RPMI7951 (cell line): ENCODE data around the gene NUPR2. TPM values are rescaled to one million over a fixed set of nuclear protein-coding genes. Genes with fewer than 3 reads are reported as not detected.
"Not testable (repeated sequence)": the region's sequence is repeated elsewhere in the genome, so short reads cannot be mapped to it uniquely, and the experiment has no call there.

ENCODE experiments used
- DNase-seq: peaks from one replicate; pipeline ENCODE4 v3.0.0-alpha.2; 2012; ENCODE audit warnings: low read depth
- total RNA-seq: library from RNA; depleted of rRNA; stranded (reverse); fragments of >200 nt; shearing (Covaris generic); gene quantifications from 2 replicates; pipeline ENCODE4 v1.2.3, GENCODE V29; 2014; rRNA removed

Gene NUPR2, protein sequence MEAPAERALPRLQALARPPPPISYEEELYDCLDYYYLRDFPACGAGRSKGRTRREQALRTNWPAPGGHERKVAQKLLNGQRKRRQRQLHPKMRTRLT
- total RNA-seq = not detected in 2 replicates

DNA sequence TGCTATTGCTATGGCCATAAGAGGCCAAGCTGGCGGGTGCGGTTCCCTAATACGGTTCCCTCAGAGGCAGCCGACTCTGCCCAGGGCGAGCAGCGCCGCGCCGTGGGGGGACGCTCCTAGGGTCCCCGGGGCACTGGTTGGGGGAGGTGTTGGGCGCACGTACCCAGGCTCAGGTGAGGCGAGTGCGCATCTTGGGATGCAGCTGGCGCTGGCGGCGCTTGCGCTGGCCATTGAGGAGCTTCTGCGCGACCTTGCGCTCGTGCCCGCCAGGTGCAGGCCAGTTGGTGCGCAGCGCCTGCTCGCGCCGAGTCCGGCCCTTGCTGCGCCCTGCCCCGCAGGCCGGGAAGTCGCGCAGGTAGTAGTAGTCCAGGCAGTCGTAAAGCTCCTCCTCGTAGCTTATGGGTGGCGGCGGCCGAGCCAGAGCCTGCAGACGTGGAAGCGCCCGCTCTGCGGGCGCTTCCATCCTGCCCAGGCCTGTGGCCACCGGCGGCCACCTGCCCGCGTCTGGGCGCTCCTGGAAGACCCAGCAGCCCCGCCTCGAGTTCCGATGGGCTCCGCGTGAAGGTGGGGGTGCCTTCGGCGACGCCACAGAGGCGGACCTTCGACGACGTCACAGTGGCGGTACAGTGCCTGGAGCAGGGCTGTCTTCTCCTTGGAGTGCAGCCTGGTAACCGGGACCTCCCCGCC lies at the start of gene NUPR2:
TSS of gene NUPR2 (minus strand) at position 566 of the 687 bp plus-strand sequence. CDS start at position 463, 103 bp downstream.
- no peak for DNase-seq

DNA sequence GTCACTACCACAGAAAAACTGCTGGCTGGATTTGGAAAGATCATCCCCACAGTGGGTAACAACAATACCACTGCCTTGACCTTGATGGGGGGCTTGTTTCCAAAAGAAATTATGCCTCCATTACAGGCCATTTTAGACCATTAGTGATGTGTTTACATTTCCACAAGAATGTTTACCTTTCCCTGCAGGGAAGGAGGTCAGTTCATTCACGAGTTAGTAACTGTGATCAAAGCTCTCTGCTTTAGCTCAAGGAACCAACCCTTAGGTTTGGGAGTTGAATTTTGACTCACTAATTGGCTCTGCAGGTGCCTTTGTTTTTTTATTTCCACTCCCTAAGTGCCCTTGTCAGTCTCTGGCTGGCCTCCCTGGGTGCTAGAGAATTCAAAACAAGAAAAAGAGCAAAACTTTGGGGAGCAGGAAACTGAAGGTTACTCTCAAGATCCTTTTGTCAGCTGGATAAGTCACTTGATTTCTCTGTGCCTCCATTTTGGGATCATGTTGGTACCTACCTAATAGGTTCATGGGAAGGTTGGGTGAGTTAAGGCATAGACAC lies 41.1 kb upstream of the NUPR2 start:
- no peak for DNase-seq

DNA sequence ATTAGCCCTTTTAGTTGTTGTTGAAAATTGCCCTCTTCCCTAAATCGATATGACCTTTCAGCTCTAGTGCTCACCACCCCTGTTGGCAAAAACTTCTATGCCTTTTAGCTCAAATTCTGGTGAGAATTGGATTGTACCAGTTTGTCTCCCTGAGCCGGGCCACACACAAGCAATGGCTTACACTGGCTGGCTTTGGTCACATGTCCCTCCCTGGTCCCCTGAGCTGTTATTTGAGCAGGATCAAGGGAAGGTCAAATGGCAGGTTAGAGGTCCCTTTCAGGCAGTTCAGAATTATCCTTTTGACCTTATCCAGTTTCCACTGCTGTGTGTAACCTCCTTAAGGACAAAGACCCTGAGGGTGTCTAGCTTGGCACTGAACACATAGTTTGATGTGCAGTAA lies 14.8 kb upstream of the NUPR2 start:
- not testable (repeated sequence) for DNase-seq

DNA sequence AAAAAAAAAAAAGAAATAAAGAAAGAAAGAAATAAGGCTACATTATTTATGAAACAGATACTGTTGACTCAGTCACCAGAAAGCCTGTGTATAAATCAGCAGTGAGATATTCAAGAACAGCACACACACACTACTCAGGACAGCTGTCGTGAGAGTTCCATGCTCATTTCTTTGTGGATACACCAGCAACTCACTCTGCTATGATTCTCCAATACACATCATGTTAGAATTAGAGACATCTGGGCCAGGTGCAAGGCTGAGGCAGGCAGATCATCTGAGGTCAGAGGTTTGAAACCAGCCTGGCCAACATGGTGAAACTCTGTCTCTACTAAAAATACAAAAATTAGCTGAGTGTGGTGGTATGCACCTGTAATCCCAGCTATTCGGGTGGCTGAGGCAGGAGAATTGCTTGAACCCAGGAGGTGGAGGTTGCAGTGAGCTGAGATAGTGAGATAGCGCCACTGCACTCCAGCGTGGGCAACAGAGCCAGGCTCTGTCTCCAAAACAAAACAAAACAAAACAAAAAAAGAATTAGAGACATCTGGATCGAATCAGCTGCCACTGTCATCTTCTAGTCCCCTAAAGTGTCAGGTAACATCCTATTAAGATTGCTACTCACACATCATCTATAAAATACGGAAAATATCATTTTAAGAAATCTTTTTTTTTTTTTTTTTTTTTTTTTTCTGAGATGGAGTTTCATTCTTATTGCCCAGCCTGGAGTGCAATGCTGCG lies 11.2 kb upstream of the NUPR2 start:
- no peak for DNase-seq

DNA sequence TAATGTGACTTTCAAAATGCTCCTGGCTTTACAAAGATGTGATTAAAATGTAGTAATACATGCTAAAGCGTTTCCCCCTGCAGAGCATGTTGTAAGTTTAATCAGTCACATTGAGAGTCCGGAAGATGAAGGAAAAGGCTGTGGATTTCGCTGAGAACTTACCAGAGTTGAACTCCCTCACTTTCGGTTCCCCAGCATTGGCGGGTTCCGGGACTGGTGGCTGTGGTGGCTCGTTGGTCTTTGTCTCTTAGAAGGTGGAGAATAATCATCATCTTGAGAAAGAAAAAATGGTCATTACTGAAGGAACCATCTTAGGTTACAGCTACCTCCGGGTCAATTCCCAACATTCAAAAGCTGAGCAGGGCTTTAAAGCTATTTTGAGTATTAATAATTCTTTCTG lies 9.6 kb upstream of the NUPR2 start:
- DNase-seq = no peak

DNA sequence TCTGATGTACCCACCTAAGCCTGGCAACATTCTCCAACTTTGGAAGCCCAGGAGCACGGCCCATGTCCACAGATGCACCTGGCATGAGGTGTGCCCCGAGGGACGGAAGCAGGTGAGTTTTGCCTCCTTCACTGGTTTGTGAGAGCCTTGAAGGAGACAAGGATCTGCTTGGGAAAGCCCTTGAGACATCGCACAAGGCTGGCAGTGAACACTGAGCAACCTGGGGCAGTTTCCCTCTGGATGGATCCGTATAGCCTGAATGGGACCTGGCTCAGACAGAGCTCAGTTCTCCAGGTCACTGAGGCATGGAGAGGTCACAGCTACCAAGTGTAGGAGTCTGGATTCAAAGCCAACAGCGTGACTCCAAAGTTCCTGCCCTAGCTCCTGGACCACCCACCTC lies 8.8 kb upstream of the NUPR2 start:
- DNase-seq = no peak

DNA sequence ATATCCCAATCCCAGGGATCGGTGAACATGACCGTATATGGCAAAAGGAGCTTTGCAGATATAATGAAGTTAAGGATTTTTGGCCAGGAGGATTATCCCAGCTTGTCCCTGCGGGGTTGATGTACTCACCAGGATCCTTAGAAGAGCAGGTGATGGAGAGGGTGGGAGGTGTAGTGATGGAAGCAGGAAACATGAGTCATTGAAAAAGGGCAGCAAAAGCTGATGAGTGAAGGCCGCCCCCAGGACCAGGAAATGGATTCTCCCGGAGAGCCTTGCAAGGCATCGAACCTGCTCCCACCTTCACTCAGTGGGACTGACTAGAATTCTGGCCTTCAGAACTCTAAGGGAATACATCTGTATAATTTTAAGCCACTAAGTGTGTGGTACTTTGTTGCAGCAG lies 5.2 kb upstream of the NUPR2 start:
- no peak for DNase-seq

DNA sequence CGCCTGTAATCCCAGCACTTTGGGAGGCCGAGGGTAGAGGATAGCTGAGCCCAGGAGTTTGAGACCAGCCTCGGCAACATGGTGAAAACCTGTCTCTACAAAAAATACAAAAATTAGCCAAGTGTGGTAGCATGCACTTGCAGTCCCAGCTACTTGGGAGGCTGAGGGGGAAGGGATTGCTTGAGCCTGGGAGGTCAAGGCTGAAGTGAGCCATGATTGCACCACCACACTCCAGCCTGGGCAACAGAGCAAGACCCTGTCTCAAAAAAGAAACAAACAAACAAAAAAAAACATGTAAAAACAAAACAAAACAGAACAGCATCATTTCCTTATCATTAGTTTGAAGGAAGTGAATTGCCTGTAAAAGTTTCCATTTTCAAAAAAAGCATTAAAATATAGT lies 4.0 kb downstream of the NUPR2 start:
- DNase-seq = not testable (repeated sequence)

DNA sequence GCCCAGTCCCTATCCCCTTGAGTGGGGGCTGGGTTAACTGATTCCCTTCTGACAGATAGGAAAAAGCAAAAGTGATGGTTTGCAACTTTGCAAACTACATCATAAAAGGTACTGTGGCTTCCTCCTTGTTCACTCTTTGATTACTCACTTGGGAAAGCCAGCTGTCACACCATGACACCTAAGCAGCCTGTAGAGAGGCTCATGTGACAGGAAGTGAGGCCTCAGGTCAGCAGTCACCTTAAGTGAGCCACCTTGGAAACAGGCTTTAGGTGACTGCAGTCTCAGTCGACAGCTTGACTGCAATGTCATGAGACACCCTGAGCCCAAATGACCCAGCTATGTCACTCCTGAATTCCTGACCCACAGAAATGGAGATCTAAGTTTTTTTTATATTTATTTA lies 5.6 kb downstream of the NUPR2 start:
- no peak for DNase-seq

DNA sequence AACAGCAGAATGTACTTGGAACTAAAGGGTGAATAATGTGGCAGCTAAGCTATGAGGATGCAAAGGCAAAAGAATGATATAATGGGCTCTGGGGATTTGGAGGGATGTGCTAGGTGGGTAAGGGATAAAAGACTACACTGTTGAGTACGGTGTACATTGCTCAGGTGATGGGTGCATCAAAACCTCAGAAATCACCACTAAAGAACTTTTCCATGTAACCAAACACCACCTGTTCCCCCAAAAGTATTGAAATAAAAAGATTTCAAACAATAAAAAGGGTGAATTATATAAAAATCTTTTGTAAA lies 8.3 kb downstream of the NUPR2 start:
- no peak for DNase-seq

DNA sequence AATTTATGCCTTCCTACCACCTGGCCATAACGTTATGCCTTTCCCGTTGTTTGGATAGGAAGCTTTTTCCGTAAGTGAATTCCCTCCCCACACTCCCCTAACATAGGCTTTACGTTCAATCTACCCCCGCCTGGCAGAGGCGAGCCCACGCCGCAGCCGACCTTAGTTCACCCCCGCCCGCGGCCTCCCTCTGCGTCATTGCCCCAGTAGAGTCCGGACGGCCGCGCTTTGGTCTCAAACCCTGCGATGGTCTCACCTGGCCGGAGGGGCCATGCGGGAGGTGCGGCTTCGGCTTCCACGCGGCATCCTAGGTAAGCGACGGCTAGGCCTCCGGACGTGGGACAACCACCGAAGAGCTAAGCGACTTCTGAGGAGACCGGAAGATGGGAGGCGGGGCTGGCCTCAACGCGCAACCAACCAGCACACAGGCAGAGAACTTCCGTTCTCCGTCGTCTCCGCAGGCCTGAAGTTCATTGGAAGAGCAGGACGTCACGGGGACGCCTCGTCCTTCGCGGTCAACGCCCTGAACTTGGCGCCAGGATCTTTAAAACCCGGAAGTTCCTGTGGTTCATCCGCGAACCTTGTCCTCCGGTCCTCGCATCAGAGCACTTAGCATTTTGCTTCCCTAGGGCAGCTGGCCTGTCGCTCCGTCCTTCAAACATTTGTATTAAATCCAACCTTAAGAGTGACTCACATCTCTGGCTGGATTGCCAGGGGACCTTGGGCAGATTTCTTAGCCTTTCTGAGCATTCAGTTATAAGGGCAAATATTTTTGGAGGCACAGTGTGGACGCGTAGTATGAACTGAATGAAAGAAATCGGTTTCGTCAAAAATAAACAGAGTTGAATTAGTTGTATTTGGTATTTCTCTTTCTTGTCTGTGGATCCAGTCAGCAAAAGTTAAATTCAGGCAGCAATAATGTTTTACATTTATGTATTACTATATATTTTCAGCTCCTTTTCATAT lies 9.8 kb downstream of the NUPR2 start, which contains the start of gene CHCHD2:
TSS of gene CHCHD2 (minus strand) at position 369 of the 966 bp plus-strand sequence. CDS start at position 306, 63 bp downstream.
- DNase-seq = peak; percentile 100

DNA sequence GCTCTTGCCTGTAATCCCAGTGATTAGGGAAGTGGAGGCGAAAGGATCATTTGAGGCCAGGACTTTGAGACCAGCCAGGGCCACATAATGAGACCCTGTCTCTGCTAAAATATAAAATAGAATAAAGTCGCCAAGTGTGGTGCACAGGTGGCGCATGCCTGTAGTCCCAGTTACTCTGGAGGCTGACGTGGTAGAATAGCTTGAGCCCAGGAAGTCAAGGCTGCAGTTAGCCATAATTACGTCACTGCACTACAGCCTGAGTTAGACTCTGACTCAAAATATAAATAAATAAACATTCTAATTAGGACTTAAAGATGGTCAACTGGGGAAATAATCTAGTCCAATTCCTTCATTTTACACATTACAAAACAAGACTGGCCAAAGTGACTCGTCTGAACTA lies 10.7 kb downstream of the NUPR2 start:
- peak; percentile 75 for DNase-seq

DNA sequence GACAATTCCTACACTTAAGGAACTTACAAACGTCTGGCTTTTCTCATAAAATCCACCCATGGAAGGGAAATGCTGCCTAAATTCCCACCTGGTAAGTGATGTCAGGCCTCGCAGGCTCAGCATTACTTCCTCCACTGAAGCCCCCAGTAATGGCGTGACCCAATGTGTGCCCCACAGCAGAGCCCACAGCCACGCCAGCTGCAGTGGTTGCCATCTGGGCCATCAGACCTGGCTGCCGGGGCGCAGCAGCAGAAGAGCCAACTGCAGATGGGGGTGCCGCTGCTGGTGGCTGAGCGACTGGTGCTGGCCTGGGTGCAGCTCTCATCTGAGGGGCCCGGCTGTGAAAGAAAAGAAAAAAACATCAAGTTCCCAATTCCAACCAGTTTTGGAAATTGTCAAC lies 12.1 kb downstream of the NUPR2 start:
- not testable (repeated sequence) for DNase-seq

DNA sequence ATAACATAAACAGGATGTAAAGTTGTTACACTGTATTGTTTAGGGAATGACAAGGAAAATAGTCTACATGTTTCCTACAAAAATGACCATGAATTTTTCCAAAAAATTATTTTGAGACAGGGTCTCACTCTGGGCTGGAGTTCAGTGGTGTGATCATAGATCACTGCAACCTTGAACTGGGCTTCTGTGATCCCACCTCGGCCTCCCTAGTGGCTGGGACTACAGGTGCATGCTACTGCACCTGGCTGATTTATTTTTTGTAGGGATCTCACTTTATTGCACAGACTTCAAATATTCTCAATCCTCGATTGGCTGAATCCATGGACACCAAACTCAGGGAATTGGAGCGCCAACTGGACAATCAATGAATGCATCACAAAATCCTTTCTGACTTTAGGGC lies 16.6 kb downstream of the NUPR2 start:
- DNase-seq = no peak

DNA sequence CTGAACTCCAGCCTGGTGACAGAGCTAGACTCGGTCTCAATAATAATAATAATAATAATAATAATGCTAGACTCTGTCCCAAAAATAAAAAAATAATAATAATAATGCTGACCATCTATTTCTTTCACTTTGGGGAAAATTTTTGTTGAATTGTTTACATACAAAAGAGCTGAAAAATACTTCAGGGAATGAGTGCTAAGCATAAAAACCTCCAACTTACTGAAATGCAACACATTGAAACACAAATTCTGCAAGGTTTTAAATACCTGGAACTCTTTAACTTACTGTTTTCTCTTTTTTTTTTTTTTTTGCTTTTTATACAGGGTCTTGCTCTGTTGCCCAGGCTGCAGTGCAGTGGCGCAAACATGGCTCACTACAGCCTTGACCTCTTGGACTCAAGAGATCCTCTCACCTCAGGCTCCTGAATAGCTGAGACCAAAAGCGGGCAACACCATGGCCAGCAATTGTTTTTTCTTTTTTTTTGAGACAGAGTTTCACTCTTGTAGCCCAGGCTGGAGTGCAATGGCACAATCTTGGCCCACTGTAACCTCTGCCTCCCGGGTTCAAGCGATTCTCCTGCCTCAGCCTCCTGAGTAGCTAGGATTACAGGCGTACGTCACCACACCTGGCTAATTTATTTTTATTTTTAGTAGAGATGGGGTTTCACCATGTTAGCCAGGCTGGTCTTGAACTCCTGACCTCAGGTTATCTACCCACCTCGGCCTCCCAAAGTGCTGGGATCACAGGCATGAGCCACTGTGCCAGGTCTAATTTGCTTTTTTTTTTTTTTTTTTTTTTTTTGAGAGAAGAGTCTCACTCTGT lies 17.8 kb downstream of the NUPR2 start:
- DNase-seq = not testable (repeated sequence)

DNA sequence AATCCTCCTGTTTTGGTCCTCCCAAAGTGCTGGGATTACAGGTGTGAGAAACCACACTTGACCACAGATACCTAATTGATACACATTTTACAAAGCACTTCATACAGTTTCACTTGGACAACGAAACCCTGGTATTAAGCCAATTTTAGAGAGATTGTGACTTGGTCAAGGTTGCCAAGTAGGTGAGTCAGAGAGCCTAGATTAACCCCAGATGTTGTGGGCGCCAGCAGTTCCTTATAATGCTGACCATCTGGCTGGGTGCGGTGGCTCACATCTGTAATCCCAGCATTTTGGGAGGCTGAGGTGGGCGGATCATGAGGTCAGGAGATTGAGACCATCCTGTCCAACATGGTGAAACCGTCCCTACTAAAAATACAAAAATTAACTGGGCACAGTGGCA lies 18.5 kb downstream of the NUPR2 start:
- DNase-seq = peak; percentile 98

DNA sequence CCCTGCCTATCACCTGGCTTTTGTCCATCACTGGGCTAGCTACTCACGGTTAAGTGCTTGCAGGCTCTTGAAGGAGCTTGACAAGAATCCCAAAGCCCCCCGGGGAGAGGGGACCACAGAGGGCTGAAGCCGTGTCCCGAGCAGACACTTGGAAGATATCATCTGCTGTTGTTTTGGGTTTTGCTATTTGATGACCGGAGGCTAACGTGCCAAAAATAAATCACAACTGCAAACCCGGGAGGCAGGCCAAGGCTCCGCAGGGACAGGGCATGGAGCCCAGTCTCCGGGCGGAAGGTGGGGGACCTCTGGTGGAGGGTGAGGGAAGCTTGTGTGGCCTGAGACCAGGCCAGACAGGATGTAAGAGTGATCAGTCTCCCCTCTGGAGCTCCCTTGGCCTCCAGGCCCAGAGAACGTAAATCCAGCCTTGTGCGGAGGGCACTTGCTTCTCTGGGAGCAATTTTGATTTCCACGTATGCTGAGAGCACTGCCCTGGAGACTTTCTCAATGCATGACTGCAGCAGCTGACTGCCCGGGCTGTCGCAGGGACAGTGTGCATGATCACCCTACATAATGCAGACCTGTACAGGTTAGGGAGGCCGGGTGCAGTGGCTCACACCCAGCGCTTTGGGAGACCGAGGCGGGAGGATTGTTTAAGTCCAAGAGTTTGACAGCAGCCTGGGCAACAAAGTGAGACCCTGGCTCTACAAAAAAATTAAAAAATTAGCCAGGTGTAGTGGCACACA lies 23.3 kb downstream of the NUPR2 start, which contains the start of gene PHKG1:
TSS of gene PHKG1 (minus strand) at position 164 of the 743 bp plus-strand sequence. CDS start 4,011 bp downstream, outside the sequence.
- peak; percentile 95 for DNase-seq

DNA sequence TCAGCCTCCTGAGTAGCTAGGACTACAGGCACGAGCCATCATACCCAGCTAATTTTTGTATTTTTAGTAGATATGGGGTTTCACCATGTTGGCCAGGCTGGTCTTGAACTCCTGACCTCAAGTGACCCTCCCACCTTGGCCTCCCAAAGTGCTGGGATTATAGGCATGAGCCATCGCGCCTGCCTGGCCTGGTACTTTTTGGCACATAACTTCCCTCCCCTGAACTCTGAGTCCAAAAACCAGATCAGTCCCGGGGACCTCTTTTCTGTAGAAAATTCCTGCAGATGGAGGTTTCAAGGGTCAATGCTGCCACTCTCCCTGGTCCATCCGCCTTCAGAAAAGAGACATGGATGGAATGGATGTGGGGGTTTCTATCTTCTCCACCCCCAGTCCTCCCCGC lies 23.8 kb downstream of the NUPR2 start:
- DNase-seq = not testable (repeated sequence)

DNA sequence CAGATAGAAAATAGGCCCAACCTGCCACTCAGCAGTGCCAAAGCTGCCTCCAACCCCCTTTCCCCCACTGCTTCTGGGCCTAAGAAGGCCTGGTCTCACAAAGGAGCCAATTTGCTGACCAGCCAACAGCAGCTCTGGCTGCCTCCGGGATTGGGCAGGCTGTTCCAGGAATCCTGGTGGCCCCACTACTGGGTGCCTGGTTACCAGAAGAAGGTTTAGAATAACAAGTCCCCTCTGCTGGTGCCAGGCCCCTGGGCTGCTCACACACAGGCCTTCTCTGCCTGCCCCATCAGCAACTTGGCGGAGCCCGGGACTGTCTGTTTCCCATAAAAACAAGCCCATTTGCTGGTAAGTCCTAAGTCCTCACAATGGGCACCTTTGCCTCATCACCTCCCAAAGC lies 24.6 kb downstream of the NUPR2 start:
- peak; percentile 51 for DNase-seq

DNA sequence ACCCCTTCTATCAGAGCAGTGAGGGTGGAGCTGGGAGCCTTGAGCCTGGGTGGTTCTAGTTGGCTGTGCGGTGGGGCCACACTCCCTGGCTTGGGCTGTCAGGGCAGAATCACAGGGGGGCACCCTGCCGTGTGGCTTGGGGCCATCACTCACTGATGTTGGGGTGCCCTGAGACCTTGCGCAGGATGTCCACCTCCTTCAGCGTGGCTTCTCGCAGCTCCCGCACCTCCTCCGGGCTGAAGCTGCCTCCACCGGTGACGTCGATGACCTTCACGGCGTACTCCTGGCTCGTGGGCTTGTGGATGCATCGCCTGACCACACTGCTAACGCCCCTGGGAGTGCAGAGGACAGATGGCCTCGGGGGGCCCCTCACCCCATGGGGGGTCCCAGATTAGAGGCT lies 28.8 kb downstream of the NUPR2 start:
- DNase-seq = no peak
